ENCODE results near the gene ZFP92.
"Not testable (repeated sequence)": the region's sequence is repeated elsewhere in the genome, so short reads cannot be mapped to it uniquely, and the experiment has no call there.

ZFP92 gene

GRCh38 chrX:153377727-153378126, 33.5 kb upstream of the ZFP92 start:
- Histone ChIP-seq H3K4me3 (ENCODE audit: extremely low read depth, insufficient read depth, low read length, poor library complexity, severe bottlenecking) (no peak overlapping the region), H3K9me3 (ENCODE audit: control insufficient read depth, low read length) (no peaks in the 10 kb centered on the region), H3K4me1 (ENCODE audit: control insufficient read depth, insufficient read depth, low read length, poor library complexity, severe bottlenecking) (no peaks in the 10 kb centered on the region), H3K36me3 (ENCODE audit: control insufficient read depth, insufficient read depth, low read length) (no peaks in the 10 kb centered on the region), H3K27ac (ENCODE audit: low read depth, low read length, severe bottlenecking) (no peak overlapping the region)
- 100% methylated on average over 1 of the region's 3 CpGs; no CpG with 5 or more reads in 1 of the 2 experiments for WGBS, 2 experiments (ENCODE audit: insufficient coverage in 2 of 2)

- Histone ChIP-seq H3K4me3 (ENCODE audit: extremely low read depth, insufficient read depth, low read length, poor library complexity, severe bottlenecking) (no peak overlapping the region), H3K9me3 (ENCODE audit: control insufficient read depth, low read length) (no peaks in the 10 kb centered on the region)
- WGBS, 2 experiments (ENCODE audit: insufficient coverage in 2 of 2) = no CpG with 5 or more reads among the region's 4 CpGs
These were observed 32.7 kb upstream of the ZFP92 start for GRCh38 chrX:153378607-153379006.

GRCh38 chrX:153379508-153379907, 31.8 kb upstream of the ZFP92 start:
- Histone ChIP-seq H3K27ac (ENCODE audit: low read depth, low read length, severe bottlenecking) (no peak overlapping the region), H3K36me3 (ENCODE audit: control insufficient read depth, insufficient read depth, low read length) (no peaks in the 10 kb centered on the region), H3K4me3 (ENCODE audit: extremely low read depth, insufficient read depth, low read length, poor library complexity, severe bottlenecking) (no peak overlapping the region), H3K4me1 (ENCODE audit: control insufficient read depth, insufficient read depth, low read length, poor library complexity, severe bottlenecking) (no peaks in the 10 kb centered on the region), H3K9me3 (ENCODE audit: control insufficient read depth, low read length) (no peaks in the 10 kb centered on the region)
- WGBS, 2 experiments (ENCODE audit: insufficient coverage in 2 of 2) = 90 to 97% methylated on average over 2 to 5 of the region's 9 CpGs

More at GRCh38 chrX:153378607-153379006, 32.7 kb upstream of the ZFP92 start:
- Histone ChIP-seq H3K27ac (ENCODE audit: low read depth, low read length, severe bottlenecking) (no peak overlapping the region), H3K36me3 (ENCODE audit: control insufficient read depth, insufficient read depth, low read length) (no peaks in the 10 kb centered on the region), H3K4me1 (ENCODE audit: control insufficient read depth, insufficient read depth, low read length, poor library complexity, severe bottlenecking) (no peaks in the 10 kb centered on the region)

GRCh38 chrX:153379971-153380581, 31.2 kb upstream of the ZFP92 start:
- WGBS, 2 experiments (ENCODE audit: insufficient coverage in 2 of 2) = 87 to 88% methylated on average over 7 to 8 of the region's 13 CpGs
- H3K27ac ChIP-seq (ENCODE audit: low read depth, low read length, severe bottlenecking) = no peak overlapping the region
- no peaks in the 10 kb centered on the region for H3K9me3 ChIP-seq (ENCODE audit: control insufficient read depth, low read length)
- no peak overlapping the region for H3K4me3 ChIP-seq (ENCODE audit: extremely low read depth, insufficient read depth, low read length, poor library complexity, severe bottlenecking)
- no peaks in the 10 kb centered on the region for H3K36me3 ChIP-seq (ENCODE audit: control insufficient read depth, insufficient read depth, low read length)
- no peaks in the 10 kb centered on the region for H3K4me1 ChIP-seq (ENCODE audit: control insufficient read depth, insufficient read depth, low read length, poor library complexity, severe bottlenecking)

- Histone ChIP-seq H3K27ac (ENCODE audit: low read depth, low read length, severe bottlenecking) (no peak overlapping the region), H3K4me3 (ENCODE audit: extremely low read depth, insufficient read depth, low read length, poor library complexity, severe bottlenecking) (no peak overlapping the region), H3K36me3 (ENCODE audit: control insufficient read depth, insufficient read depth, low read length) (no peaks in the 10 kb centered on the region), H3K4me1 (ENCODE audit: control insufficient read depth, insufficient read depth, low read length, poor library complexity, severe bottlenecking) (no peaks in the 10 kb centered on the region), H3K9me3 (ENCODE audit: control insufficient read depth, low read length) (no peaks in the 10 kb centered on the region)
- 89 to 95% methylated on average over 3 to 4 of the region's 9 CpGs for WGBS, 2 experiments (ENCODE audit: insufficient coverage in 2 of 2)
These were observed 30.6 kb upstream of the ZFP92 start for GRCh38 chrX:153380691-153381090.

- H3K4me3 ChIP-seq (ENCODE audit: extremely low read depth, insufficient read depth, low read length, poor library complexity, severe bottlenecking) = no peak overlapping the region
- no peaks in the 10 kb centered on the region for H3K36me3 ChIP-seq (ENCODE audit: control insufficient read depth, insufficient read depth, low read length)
- H3K9me3 ChIP-seq (ENCODE audit: control insufficient read depth, low read length) = no peaks in the 10 kb centered on the region
- peak overlapping the region; percentile 69 for H3K27ac ChIP-seq (ENCODE audit: low read depth, low read length, severe bottlenecking)
- WGBS, 2 experiments (ENCODE audit: insufficient coverage in 2 of 2) = 96% methylated on average over 4 to 7 of the region's 12 CpGs
- no peaks in the 10 kb centered on the region for H3K4me1 ChIP-seq (ENCODE audit: control insufficient read depth, insufficient read depth, low read length, poor library complexity, severe bottlenecking)
These were observed 29.4 kb upstream of the ZFP92 start for GRCh38 chrX:153381684-153382532.

GRCh38 chrX:153382563-153383482, 28.4 kb upstream of the ZFP92 start:
- Histone ChIP-seq H3K36me3 (ENCODE audit: control insufficient read depth, insufficient read depth, low read length) (no peaks in the 10 kb centered on the region), H3K9me3 (ENCODE audit: control insufficient read depth, low read length) (no peaks in the 10 kb centered on the region), H3K4me1 (ENCODE audit: control insufficient read depth, insufficient read depth, low read length, poor library complexity, severe bottlenecking) (no peaks in the 10 kb centered on the region), H3K4me3 (ENCODE audit: extremely low read depth, insufficient read depth, low read length, poor library complexity, severe bottlenecking) (no peak overlapping the region), H3K27ac (ENCODE audit: low read depth, low read length, severe bottlenecking) (no peak overlapping the region)
- WGBS, 2 experiments (ENCODE audit: insufficient coverage in 2 of 2) = 83 to 93% methylated on average over 1 to 2 of the region's 3 CpGs

GRCh38 chrX:153384390-153384789, 26.9 kb upstream of the ZFP92 start:
- Histone ChIP-seq H3K4me1 (ENCODE audit: control insufficient read depth, insufficient read depth, low read length, poor library complexity, severe bottlenecking) (no peaks in the 10 kb centered on the region), H3K36me3 (ENCODE audit: control insufficient read depth, insufficient read depth, low read length) (no peaks in the 10 kb centered on the region), H3K27ac (ENCODE audit: low read depth, low read length, severe bottlenecking) (no peak overlapping the region), H3K9me3 (ENCODE audit: control insufficient read depth, low read length) (no peaks in the 10 kb centered on the region), H3K4me3 (ENCODE audit: extremely low read depth, insufficient read depth, low read length, poor library complexity, severe bottlenecking) (no peak overlapping the region)
- WGBS, 2 experiments (ENCODE audit: insufficient coverage in 2 of 2) = 83 to 87% methylated on average over 1 to 2 of the region's 6 CpGs

- H3K9me3 ChIP-seq (ENCODE audit: control insufficient read depth, low read length); H3K36me3 ChIP-seq (ENCODE audit: control insufficient read depth, insufficient read depth, low read length); H3K4me3 ChIP-seq (ENCODE audit: extremely low read depth, insufficient read depth, low read length, poor library complexity, severe bottlenecking); H3K4me1 ChIP-seq (ENCODE audit: control insufficient read depth, insufficient read depth, low read length, poor library complexity, severe bottlenecking); H3K27ac ChIP-seq (ENCODE audit: low read depth, low read length, severe bottlenecking): not testable (repeated sequence)
- WGBS, 2 experiments (ENCODE audit: insufficient coverage in 2 of 2) = 70 to 75% methylated on average over 1 to 2 of the region's 2 CpGs
These were observed 26.3 kb upstream of the ZFP92 start for GRCh38 chrX:153384973-153385372.

GRCh38 chrX:153386097-153386496, 25.2 kb upstream of the ZFP92 start:
- Histone ChIP-seq H3K9me3 (ENCODE audit: control insufficient read depth, low read length) (no peaks in the 10 kb centered on the region), H3K4me1 (ENCODE audit: control insufficient read depth, insufficient read depth, low read length, poor library complexity, severe bottlenecking) (no peaks in the 10 kb centered on the region), H3K27ac (ENCODE audit: low read depth, low read length, severe bottlenecking) (no peak overlapping the region), H3K4me3 (ENCODE audit: extremely low read depth, insufficient read depth, low read length, poor library complexity, severe bottlenecking) (no peak overlapping the region), H3K36me3 (ENCODE audit: control insufficient read depth, insufficient read depth, low read length) (no peaks in the 10 kb centered on the region)
- 100% methylated on average over 1 of the region's 5 CpGs; no CpG with 5 or more reads in 1 of the 2 experiments for WGBS, 2 experiments (ENCODE audit: insufficient coverage in 2 of 2)
